DMS153 treated with DMSO at 0.1 percent for 48 hours (cell line): ENCODE measurements around the gene HSPG2.

Experiments
- DNase-seq: peaks from one replicate; lab custom pipeline; 2025; ENCODE audit not compliant: unreplicated experiment; lab: John Stamatoyannopoulos, UW

HSPG2 gene

DNA sequence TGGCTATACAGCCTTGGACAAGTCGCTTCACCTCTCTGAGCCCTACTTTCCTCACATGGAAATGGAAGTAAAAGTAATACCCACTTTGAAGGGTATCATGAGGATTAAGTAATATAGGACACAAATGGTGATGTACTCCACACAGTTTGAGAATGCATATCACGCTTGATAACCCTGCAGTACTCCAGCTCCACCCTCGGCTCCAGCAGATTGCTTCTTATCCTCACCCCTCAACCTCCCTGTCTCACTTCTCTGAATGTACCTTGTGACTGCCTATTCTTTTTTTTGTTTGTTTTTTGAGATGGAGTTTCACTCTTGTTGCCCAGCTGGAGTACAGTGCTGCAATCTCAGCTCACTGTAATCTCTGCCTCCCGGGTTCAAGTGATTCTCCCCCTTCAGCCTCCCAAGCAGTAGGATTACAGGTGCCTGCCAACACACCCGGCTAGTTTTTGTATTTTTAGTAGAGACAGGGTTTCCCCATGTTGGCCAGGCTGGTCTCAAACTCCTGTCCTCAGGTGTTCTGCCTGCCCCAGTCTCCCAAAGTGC, 69.6 kb downstream of the HSPG2 start:
- no peak for DNase-seq

DNA sequence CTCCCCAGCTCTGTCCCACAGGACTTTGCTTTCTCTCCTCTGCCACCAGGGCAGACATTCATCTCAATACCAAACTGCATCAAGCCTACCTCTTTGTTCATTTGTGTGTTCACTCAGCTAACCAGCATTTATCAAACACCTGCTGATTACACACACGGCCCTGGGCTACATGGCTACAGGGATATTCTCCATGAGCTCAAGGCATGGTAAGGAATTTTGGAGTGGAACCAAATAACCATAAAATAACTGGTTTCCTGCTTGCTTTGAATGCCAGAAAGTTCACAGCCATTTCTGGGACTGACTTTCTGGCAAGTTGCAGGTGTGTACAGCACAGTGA, 70.4 kb downstream of the HSPG2 start:
- DNase-seq = no peak

DNA sequence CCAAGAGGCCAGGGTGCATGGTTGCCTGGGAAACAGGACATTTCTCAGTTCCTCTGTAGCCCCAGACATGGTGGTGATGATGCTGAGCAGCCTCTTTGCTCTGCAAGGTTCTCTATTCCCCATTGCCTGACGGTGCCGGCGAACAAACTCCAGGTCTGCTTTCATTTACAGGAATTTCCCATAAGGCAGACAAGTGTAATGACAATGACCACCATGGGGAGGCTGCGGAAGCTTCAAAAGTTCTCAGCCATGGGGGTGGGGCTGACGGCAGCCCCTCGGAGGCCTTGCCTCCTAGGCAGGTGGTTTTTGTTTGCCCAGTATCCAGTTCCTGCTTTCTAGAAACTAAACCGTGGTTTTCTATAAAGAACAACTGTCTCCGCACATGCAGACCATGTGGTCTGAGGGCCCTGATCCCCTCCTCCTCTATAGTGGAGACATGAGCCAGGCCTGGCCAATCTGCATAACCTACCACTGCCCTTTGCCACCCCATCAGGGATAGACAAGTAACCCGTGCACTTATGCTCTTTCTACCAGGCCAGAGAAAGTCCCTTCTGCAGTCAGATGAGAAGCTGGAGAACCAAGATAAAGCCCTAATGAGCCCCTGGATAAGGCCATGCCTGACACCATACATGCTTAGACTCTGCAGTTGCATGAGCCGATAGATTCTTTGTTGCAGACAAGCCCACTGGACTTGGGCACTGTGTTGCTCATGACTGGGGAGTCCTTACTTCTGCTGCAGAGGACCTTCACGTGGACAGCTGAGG, 71.0 kb downstream of the HSPG2 start:
- DNase-seq = no peak

DNA sequence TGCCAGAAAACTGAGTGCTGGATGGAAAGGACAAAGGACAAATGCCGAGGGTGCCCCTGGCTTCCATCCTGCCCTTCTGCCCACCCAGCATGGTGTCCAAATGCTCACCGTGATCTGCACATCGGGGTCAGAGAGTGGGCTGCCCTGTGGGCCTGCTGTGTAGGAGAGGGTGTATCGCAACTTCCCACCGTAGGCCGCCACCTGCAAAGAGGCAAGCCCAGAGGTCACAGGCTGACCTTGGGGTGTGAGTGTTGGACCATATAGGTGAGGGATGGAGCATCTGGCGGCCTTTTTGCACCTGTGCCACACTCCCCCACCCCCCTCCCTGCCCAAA, 71.5 kb downstream of the HSPG2 start:
- no peak for DNase-seq

DNA sequence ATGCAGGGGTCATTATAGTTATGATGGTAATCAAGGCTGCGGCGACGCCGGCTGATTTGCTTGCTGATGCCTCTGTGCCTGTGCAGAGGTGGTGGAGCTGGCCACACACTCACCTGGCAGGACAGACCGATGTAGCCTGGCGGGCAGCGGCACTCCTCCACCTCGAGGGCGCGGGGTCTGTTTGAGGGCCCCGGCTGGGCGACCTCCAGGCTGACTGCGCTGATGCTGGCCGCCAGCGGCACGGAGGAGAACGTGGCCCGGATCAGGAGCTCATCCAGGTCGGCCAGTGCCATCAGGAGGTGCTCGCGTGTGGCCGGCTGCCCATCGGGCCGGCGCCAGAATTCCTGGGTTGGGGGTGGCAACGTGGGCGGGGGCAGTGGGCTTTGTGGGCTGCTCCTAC, 72.4 kb downstream of the HSPG2 start:
- no peak for DNase-seq

DNA sequence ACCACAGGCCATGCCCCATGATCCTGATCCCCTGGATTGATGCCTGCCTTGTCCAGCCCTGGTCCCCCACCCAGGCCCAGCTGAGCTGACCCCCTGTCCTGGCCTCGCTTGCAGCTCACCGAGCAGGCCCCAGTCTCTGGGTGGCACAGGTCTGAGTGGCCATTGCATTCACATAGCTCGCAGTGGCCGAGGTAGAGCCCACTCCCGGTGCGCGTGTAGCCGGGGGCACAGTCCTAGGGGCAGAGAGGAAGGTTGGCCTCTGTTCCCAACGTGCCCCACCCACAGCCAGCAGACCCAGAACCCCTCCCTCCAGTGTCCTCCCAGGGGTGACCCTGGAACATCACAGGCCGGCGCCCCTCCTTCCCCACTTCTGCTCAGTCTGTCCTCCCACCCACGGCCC, 73.1 kb downstream of the HSPG2 start:
- DNase-seq = no peak

DNA sequence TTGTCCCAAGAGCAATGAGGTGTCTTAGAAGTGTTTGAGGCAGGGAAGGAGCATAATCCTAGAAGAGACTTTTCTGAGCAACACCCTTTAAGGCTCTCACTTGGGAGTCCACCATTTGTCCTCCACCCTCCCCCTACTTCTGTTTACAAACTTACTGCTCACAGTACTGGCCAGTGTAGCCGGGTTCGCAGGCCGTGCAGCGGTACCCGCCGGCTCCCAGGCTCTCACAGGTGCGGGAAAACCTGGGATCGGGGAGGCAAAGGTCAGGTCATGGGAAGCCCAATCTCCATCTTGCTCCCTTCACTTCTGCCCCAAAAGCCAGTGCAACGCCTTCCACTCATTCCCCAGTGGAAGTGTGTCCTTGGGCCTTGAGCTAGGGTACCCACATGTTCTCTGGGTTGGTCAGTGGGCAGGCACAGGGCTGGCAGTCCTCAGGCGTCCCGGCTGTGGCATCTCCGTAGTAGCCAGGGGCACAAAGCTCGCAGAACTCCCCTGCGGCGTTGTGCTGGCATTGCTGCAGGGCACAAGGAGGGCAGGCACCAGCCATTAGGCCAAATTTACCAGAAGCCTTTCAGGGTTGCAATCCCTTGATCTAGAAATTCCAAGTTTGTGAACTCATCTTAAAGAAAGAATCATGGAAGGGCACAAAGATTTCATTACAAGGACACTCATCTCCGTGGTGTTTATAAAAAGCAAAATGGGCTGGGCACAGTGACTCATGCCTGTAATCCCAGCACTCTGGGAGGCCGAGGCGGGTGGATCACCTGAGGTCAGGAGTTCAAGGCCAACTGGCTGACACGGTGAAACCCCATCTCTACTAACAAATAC, 75.3 kb downstream of the HSPG2 start:
- no peak for DNase-seq

DNA sequence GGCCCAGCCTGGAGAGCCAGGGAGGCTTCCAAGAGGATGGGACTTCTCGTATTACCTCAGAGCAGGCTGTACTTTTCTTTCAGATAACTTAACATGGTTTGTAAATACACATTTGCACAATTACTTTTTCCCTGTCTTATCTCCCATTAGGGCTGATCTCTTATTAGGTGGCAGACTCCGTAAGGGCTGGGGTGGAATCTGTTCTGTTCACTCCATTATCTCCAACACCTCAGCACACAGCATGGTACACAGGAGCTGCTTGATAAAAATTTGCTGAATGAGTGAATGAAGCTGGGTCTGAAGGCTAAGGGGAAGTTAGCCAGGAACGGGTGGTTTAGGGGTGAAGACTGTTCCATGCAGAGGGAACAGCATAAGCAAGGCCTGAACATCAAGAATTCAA, 76.1 kb downstream of the HSPG2 start:
- DNase-seq = no peak

DNA sequence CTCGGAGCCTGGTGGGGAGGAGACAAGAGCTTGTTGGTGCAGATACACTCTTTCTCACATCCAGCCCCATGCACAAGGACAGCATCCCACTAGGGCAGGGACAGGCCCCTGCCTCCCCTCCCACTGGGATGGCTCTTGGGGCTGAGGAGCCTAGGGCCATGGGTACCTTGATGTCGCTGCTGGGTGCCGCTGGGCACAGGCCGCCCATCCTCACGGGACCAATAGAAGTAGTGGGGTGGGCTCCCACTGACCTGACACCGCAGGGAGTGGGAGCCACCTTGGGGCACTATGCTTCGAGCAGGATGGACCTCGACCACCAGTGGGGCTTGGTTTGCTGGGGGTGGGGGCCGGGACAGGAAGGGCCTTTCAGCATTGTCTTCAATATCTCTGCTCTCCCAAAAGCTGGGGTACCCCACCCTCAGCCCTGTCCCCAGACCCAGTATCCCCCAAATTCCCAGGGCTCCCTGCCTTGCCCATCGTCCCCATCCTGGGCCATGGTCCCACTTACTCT, 77.4 kb downstream of the HSPG2 start:
- no peak for DNase-seq

DNA sequence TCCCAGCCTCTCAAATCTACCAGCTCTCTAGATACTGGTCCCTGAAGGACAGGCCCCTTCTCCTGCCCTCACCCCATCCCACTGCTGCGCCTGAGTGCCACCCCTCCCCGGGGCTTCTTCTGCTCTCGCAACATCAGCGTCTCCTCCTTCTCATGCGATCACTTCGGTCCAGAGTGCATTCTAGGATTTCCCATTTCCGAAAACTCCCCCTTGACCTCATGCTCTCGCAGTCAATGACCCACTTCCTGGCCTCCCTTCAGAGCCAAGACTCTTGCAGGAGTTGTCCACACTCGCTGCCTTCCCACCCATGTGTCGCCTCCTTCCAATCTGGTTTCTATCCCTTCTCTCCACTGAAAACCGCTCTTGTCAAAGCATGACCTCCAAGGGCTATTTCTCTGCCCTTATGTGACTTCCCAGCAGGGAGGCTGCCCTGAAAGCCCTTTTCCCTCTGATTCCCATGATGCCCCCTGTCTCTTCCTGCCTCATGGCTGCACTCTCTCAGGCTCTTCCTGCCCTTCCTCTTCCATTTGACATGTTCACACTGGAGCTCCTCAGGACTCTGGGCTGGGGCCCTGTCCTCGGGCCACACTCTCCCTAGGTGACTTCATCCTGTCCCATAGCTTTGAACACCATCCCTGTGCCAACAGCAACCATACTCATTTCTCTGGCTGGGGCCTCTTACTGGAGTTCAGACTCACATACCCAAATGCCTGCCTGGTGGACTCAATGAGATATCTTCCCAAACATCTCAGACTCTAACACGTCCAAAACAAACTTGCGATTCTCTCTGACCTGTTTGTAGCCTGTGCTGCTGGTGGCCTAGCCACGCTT, 79.1 kb downstream of the HSPG2 start:
- DNase-seq = no peak

DNA sequence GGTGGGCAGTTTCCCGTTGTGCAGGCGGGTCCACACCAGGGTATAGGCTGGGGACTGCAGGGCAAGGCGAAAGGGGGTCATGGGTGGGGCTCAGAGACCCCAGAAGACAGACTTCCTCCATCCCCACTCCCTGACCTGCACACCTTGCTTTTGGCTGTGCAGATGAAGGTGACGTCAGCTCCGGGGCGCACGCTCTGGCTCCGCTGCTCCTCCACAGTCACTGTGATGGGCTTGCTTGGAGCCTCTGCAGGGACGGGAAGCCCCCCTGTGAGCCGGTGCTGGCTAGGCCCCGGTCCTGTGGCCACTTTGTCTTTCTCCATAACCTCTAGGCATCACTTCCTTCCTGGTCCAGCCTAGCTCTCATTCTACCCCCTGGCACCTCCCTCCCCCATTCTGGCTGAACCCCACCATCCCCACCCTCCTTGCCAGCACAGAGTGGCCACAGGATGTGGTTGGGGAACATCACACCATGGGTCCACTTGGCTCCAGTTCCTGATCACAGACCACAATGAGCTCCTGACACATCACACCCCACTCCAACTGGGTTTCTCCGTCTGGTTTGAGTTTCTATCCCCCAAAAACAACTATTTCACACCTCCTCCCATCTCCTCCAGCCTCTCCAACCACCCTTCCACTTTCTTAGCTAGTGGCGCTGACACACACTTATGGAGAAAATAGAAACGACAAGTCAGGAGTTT, 79.8 kb downstream of the HSPG2 start:
- DNase-seq = no peak

DNA sequence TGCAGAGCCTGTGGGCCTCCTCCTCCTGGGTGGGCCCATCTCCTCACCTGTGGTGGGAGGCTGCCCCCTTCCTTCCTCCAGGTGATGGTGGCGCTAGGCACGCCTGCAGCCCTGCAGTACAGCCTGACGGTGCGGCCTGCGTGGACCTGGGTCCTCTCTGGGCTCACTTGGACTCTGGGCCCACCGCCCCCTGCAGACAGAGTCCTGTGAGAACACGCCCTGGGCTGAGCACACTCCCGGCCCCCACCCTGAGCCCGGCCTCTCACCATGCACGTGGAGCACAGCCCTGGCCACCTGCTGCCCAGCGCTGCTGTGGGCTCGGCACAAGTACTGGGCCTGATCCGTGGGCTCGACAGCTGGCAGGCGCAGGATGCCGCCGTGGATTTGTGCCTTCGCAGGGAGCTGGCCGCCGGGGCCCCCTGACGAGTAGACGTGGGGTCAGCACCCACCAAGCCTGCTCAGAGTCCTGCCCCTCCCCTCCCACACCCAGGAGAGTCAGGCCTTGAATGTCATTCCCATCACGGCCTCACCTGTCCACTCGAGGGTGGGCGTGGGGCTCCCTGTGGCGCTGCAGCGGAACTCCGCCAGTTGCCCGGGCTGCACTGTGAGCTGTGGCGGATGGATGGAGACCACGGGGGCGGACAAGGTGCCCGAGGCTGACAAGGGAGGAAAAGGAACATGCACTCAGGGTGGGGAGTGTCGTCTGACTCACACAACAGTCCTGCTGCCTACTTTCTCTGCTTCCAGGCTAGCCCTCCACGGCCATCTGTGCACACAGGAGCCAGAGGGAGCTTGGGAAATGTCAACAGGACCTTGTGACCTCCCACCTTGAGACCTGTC, 81.6 kb downstream of the HSPG2 start:
- DNase-seq = no peak

DNA sequence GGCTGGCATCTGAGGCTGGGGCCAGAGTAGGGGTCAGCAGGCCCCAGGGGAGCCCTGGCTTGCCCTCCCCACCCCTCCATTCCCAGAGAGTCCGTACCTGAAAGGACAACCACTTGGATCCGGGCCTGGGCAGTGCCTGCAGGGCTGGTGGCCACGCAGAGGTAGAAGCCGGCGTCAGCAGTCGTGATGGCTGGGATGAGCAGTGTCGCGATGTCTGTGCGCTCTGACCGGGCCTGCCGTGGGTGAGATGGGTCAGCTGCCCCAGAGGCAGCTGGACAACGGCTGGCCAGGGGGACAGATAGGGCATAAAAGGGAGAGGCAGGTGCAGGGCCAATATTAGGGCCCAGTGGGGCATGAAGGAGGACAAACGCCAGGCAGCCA, 82.4 kb downstream of the HSPG2 start:
- no peak for DNase-seq

DNA sequence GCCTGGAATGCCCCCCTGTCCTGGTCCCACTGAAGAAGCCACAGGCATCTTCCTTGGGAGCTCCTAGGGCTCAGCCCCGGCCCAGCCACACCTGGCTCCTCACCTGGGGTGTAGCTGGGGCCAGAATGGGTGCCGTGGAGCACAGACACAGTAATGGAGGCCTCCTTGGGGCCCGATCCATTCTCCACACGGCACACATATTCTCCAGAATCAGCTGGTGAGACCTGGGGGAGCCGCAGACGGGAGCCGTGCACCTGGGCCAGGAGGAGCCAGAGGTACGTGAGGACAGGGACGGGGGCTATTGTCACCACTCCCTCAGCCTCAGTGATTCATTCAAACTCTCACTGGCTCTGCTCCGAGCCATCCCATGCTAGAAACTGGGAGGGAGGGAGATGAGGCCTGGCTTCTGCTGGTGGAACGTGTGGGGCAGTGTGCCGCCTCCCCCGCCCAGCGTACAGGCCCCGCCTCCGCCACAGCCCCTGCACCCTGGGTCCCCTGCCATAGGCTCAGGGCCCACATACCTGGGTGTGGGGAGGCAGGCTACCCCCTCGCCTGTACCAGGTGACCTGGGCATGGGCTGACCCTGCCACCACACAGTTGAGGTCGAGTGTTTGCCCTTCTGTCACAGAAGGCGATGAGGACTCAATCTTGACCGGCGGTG, 82.9 kb downstream of the HSPG2 start:
- DNase-seq = no peak

DNA sequence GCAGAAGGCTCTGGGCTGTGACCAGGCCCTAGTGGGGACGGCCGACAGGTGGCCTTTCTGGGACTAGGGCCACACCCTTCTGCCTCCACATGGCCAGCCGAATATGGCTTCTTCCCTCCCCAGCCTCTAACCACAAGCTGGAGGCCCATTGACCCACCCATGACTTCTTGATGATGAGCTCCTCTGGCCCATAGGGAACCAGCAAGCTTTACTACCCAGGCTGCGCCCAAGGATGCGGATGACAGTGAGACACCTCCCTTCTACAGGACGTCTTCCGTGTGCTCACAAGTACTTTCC, 84.0 kb downstream of the HSPG2 start:
- no peak for DNase-seq

DNA sequence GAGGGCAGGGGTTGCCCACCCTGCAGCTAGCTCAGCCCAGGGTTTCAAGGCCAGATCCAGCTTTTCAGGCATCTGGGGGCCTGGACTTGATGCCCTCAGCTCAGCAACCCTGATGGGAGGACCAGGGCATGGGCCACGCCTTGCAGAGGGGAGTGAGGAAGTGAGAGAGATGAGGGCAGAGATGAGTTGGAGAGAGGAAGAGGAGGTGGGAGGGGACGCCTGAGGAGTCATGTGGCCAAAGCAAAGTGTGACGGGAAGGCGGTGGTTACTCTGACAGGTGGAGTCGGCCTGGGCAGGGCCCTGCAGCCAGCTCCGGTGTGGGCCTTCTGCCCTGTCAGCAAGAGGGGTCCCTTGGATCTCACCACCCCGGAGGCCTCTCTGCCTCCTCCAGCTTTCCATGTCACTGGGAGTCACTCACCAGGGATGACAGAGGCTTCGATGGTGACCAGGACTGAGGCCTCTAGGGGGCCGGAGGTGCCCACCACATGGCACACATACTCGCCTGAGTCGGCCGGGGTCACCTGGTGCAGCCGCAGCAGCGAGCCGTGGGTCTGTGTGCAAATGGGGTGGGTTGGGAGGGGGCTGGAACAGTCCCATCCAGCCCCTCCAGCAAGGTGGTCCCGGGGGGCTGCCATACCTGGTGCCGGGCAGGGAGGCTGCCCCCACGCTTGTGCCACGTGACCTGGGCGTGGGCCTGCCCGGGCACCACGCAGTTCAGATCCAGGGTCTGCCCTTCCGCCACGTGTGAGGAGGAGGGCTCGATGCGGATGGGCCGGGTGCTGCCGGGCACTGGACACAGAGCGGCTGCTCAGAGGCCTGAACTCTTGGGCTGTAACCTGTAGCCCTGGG, 84.6 kb downstream of the HSPG2 start:
- DNase-seq = no peak

DNA sequence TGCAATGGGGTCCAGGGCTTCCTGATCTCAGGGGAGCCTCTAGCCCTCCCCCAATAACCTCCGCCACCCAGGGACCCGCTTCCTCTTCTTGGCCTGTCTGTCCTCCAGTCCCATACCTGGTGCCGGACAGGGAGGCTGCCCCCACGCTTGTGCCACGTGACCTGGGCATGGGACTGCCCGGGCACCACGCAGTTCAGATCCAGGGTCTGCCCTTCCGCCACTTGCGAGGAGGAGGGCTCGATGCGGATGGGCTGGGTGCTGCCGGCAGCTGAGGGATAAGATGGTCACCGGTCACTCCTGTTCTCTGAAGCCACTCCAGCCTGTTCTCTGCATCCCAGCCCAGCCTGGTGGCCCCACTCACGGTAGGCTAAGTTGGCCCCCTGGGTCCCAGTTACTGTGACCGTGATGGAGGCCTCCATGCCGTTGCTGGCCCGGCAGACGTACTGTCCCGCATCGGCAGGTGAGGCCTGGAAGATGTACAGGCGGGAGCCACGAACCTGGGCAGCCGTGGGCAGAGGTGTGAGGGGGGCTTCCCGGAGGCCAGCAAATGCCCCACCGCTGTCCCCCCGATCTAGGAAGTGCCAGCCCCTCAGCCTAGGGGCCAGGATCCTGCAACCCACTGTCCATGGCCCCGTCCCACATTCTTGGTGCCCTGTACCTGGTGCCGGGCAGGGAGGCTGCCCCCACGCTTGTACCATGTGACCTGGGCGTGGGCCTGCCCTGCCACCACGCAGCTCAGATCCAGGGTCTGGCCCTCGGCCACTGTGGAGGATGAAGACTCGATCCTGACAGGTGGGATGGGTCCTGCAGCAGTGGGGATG, 85.5 kb downstream of the HSPG2 start:
- no peak for DNase-seq
